ENCODE data around the gene ARL13B.
"Not testable (repeated sequence)": the region's sequence is repeated elsewhere in the genome, so short reads cannot be mapped to it uniquely, and the experiment has no call there.

The ARL13B gene

GRCh38 chr3:94062513-94063404 lies 82.8 kb downstream of the ARL13B start, which contains the start of the genes DHFR2 and NSUN3:
Gene DHFR2 (minus strand): TSS chr3:94062916. CDS start chr3:94061511, 1,405 bp downstream.
Gene NSUN3 (plus strand): TSS chr3:94063061. CDS start chr3:94063127, 66 bp downstream.
- DNase-seq (ENCODE audit: low read depth in 2 of 2), result peak; percentile 63 to 72

GRCh38 chr3:94063496-94064119 lies 83.7 kb downstream of the ARL13B start:
- DNase-seq (ENCODE audit: low read depth in 2 of 2), result no peak

- DNase-seq (ENCODE audit: low read depth in 2 of 2), result no peak
These were observed 84.4 kb downstream of the ARL13B start for GRCh38 chr3:94064243-94064860.

GRCh38 chr3:94065122-94065521 lies 85.2 kb downstream of the ARL13B start:
- no peak for DNase-seq (ENCODE audit: low read depth in 2 of 2)

GRCh38 chr3:94065819-94066480 lies 86.0 kb downstream of the ARL13B start:
- no peak for DNase-seq (ENCODE audit: low read depth in 2 of 2)

- no peak for DNase-seq (ENCODE audit: low read depth in 2 of 2)
These were observed 86.8 kb downstream of the ARL13B start for GRCh38 chr3:94066506-94067500.

GRCh38 chr3:94069194-94069813 lies 89.3 kb downstream of the ARL13B start:
- no peak for DNase-seq (ENCODE audit: low read depth in 2 of 2)

- no peak for DNase-seq (ENCODE audit: low read depth in 2 of 2)
These were observed 90.5 kb downstream of the ARL13B start for GRCh38 chr3:94070341-94070911.

GRCh38 chr3:94071713-94072284 lies 91.8 kb downstream of the ARL13B start:
- no peak for DNase-seq (ENCODE audit: low read depth in 2 of 2)

- DNase-seq (ENCODE audit: low read depth in 2 of 2), result no peak
These were observed 96.1 kb downstream of the ARL13B start for GRCh38 chr3:94076055-94076454.

GRCh38 chr3:94080552-94080951 lies 100.6 kb downstream of the ARL13B start:
- not testable (repeated sequence) for DNase-seq (ENCODE audit: low read depth in 2 of 2)

GRCh38 chr3:94081884-94082283 lies 101.9 kb downstream of the ARL13B start:
- DNase-seq (ENCODE audit: low read depth in 2 of 2), result no peak

- no peak for DNase-seq (ENCODE audit: low read depth in 2 of 2)
These were observed 102.5 kb downstream of the ARL13B start for GRCh38 chr3:94082391-94082937.

- no peak for DNase-seq (ENCODE audit: low read depth in 2 of 2)
These were observed 103.3 kb downstream of the ARL13B start for GRCh38 chr3:94083261-94083660.

GRCh38 chr3:94089126-94089525 lies 109.2 kb downstream of the ARL13B start:
- DNase-seq (ENCODE audit: low read depth in 2 of 2), result no peak

GRCh38 chr3:94092086-94092485 lies 112.1 kb downstream of the ARL13B start:
- DNase-seq (ENCODE audit: low read depth in 2 of 2), result no peak

GRCh38 chr3:94093151-94093550 lies 113.2 kb downstream of the ARL13B start:
- no peak for DNase-seq (ENCODE audit: low read depth in 2 of 2)

- no peak for DNase-seq (ENCODE audit: low read depth in 2 of 2)
These were observed 115.2 kb downstream of the ARL13B start for GRCh38 chr3:94095111-94095510.

GRCh38 chr3:94098452-94098851 lies 118.5 kb downstream of the ARL13B start:
- no peak for DNase-seq (ENCODE audit: low read depth in 2 of 2)

Measured in stimulated activated CD4-positive, alpha-beta T cell treated with anti-CD3 and anti-CD28 coated beads, Interleukin-4, amount 100 ng/mL, for 48 hours (primary cell).